NK-92 (cell line): ENCODE measurements around the gene B4GALNT4.
"Not testable (repeated sequence)": the region's sequence is repeated elsewhere in the genome, so short reads cannot be mapped to it uniquely, and the experiment has no call there.

ENCODE experiments used
- DNase-seq: peaks from one replicate; lab custom pipeline; 2025; ENCODE audit not compliant: unreplicated experiment; lab: John Stamatoyannopoulos, UW

B4GALNT4 gene

GRCh38 chr11:357582-357981 lies 11.7 kb upstream of the B4GALNT4 start:
- DNase-seq = no peak

- DNase-seq = no peak
These were observed 11.0 kb upstream of the B4GALNT4 start for GRCh38 chr11:358129-358800.

- DNase-seq = no peak
These were observed 10.1 kb upstream of the B4GALNT4 start for GRCh38 chr11:359181-359714.

- no peak for DNase-seq
These were observed 8.7 kb upstream of the B4GALNT4 start for GRCh38 chr11:360326-361280.

GRCh38 chr11:362642-363442 lies 6.5 kb upstream of the B4GALNT4 start:
- no peak for DNase-seq

GRCh38 chr11:363443-363805 lies 5.9 kb upstream of the B4GALNT4 start:
- not testable (repeated sequence) for DNase-seq

GRCh38 chr11:363948-364761 lies 5.1 kb upstream of the B4GALNT4 start:
- DNase-seq = no peak

GRCh38 chr11:364991-365725 lies 4.1 kb upstream of the B4GALNT4 start:
- no peak for DNase-seq

- no peak for DNase-seq
These were observed 3.5 kb upstream of the B4GALNT4 start for GRCh38 chr11:365831-366230.

GRCh38 chr11:367956-368413 lies 1.3 kb upstream of the B4GALNT4 start:
- DNase-seq = no peak

- no peak for DNase-seq
These were observed 624 bp upstream of the B4GALNT4 start for GRCh38 chr11:368414-369335.

- DNase-seq = no peak
These were observed 1.0 kb downstream of the B4GALNT4 start for GRCh38 chr11:370070-370941.

GRCh38 chr11:371051-371450 lies 1.8 kb downstream of the B4GALNT4 start:
- DNase-seq = no peak

GRCh38 chr11:371716-372590 lies 2.7 kb downstream of the B4GALNT4 start:
- DNase-seq = no peak

GRCh38 chr11:372809-373715 lies 3.8 kb downstream of the B4GALNT4 start:
- no peak for DNase-seq
